ENCODE measurements around the gene GRN. TPM values are rescaled to one million over a fixed set of nuclear protein-coding genes. Genes with fewer than 3 reads are reported as not detected.
"Not testable (repeated sequence)": the region's sequence is repeated elsewhere in the genome, so short reads cannot be mapped to it uniquely, and the experiment has no call there.

GRN gene
- total RNA-seq, 2 donors from 2014 or later = 343 to 466 TPM

- intact Hi-C loops (cut with DNase I) = no loop called here
- no peak for DNase-seq
- Histone ChIP-seq H3K9ac (ENCODE audit: low read depth in 2 of 2, low read length in 2 of 2) (no peak overlapping the region), H3K27ac (no peak overlapping the region), H3K27me3 (peaks cover 12% of the 10 kb centered on the region), H3K9me3 (no peaks in the 10 kb centered on the region), H3K4me1 (no peaks in the 10 kb centered on the region), H3K36me3 (no peaks in the 10 kb centered on the region), H3K4me3 (no peak overlapping the region)
- TF ChIP-seq CTCF (IDR thresholded peaks at IDR 0.05) = no peak
These were observed 16.5 kb downstream of the GRN start for GRCh38 chr17:44361292-44362260.

- DNase-seq = no peak
- Histone ChIP-seq H3K9me3 (no peaks in the 10 kb centered on the region), H3K4me3 (no peak overlapping the region), H3K9ac (ENCODE audit: low read depth in 2 of 2, low read length in 2 of 2) (no peak overlapping the region), H3K27ac (no peak overlapping the region), H3K36me3 (no peaks in the 10 kb centered on the region), H3K4me1 (no peaks in the 10 kb centered on the region), H3K27me3 (peaks cover 12% of the 10 kb centered on the region)
- intact Hi-C loops (cut with DNase I) = no loop called here
- no peak for TF ChIP-seq CTCF (IDR thresholded peaks at IDR 0.05)
These were observed 17.4 kb downstream of the GRN start for GRCh38 chr17:44362459-44362948.

- H3K9ac ChIP-seq (ENCODE audit: low read depth in 2 of 2, low read length in 2 of 2) = peak overlapping the region in 1 of 2 donors; percentile 63
- H3K4me3 ChIP-seq = peak overlapping the region; percentile 56
- DNase-seq = no peak
- peaks cover 12% of the 10 kb centered on the region for H3K27me3 ChIP-seq
- no peak overlapping the region for H3K27ac ChIP-seq
- no peak for TF ChIP-seq CTCF (IDR thresholded peaks at IDR 0.05)
- intact Hi-C loops (cut with DNase I) = no loop called here
- no peaks in the 10 kb centered on the region for H3K4me1 ChIP-seq
- no peaks in the 10 kb centered on the region for H3K9me3 ChIP-seq
- no peaks in the 10 kb centered on the region for H3K36me3 ChIP-seq
These were observed 18.0 kb downstream of the GRN start for GRCh38 chr17:44362949-44363612.

- H3K9ac ChIP-seq (ENCODE audit: low read depth in 2 of 2, low read length in 2 of 2) = peak within 1 kb of the TSS in 1 of 2 donors; percentile 63
- no peak within 1 kb of the TSS for H3K27ac ChIP-seq
- H3K27me3 ChIP-seq = peaks cover 12% of the 10 kb centered on the region
- intact Hi-C loops (cut with DNase I) = no loop called here
- no peaks in the 10 kb centered on the region for H3K36me3 ChIP-seq
- peak within 1 kb of the TSS; percentile 56 for H3K4me3 ChIP-seq
- TF ChIP-seq CTCF (IDR thresholded peaks at IDR 0.05) = peak; percentile 44
- no peaks in the 10 kb centered on the region for H3K4me1 ChIP-seq
- DNase-seq = no peak
- no peaks in the 10 kb centered on the region for H3K9me3 ChIP-seq
These were observed 18.6 kb downstream of the GRN start, which contains the start of gene FAM171A2 for GRCh38 chr17:44363613-44364159. FAM171A2 (minus strand) TSS chr17:44363853; CDS start chr17:44363714, 139 bp downstream.

GRCh38 chr17:44365051-44365450 lies 19.9 kb downstream of the GRN start:
- peaks cover 12% of the 10 kb centered on the region for H3K27me3 ChIP-seq
- H3K9ac ChIP-seq (ENCODE audit: low read depth in 2 of 2, low read length in 2 of 2); DNase-seq; H3K27ac ChIP-seq; H3K36me3 ChIP-seq; intact Hi-C loops (cut with DNase I); H3K4me1 ChIP-seq; H3K4me3 ChIP-seq; H3K9me3 ChIP-seq: not testable (repeated sequence)

All from colonic mucosa (tissue), 4 donors.